NCI-H82 (cell line): ENCODE measurements around the gene PREX1.
A peak's percentile ranks its signal among the peaks of the same experiment; 100 is the strongest.

Source experiments
- DNase-seq: peaks from one replicate; lab custom pipeline; 2025; lab: John Stamatoyannopoulos, UW

Gene PREX1

GRCh38 chr20:48697845-48698491 is 129.8 kb downstream of the PREX1 start:
- peak; percentile 84 for DNase-seq

DNA sequence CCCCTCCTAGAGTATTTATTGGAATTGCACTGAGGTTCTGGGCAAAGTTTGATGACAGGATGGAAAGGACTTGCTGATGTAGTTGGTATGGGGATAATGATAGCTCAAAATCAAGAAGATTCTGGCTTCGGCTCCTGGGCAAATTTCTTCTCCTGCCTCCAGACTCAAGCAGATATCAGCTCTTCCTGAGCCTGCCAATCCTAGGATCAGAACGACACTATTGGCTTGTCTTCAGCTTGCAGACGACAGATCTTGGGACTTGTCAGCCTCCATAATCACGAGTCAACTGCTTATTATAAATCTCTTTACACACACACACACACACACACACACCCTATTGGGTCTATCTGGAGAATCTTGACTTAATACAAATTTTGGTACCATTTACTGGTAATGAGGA is 131.1 kb downstream of the PREX1 start:
- DNase-seq, result no peak

DNA sequence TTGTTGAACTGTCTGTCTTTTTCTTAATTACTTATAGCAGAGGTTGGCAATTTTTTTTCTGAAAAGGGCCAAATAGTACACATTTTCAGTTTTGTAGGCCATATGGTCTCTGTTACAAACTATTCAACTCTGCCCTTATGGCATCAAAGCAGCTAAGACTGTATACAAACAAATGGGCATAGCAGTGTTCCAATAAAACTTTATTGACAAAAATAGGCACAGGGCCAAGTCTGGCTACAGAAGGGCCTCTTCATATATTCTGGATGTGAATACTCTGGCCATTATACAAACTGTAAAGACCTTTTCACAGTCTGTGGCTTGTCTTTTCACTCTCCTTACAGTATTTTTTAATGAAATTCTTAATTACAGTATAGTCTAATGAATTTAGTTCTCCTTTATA is 132.1 kb downstream of the PREX1 start:
- DNase-seq, result no peak

DNA sequence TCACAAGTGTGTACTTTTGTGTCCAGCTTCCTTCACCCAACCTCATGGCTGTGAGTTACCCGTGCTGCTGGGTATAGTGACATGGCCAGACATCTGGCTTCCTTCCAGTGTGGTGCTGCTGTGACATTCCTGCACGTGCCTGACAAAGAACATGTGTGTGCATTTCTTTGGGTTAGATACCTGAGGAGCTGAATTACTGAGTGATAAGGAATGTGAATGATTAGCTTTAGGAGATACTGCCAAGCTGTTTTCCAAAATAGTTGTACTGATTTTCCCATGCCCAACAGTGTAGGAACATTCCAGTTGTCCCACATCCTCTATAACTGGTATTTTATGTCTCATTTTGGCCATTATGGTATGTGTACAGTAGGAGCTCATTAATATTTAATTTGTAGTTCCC is 132.5 kb downstream of the PREX1 start:
- no peak for DNase-seq

DNA sequence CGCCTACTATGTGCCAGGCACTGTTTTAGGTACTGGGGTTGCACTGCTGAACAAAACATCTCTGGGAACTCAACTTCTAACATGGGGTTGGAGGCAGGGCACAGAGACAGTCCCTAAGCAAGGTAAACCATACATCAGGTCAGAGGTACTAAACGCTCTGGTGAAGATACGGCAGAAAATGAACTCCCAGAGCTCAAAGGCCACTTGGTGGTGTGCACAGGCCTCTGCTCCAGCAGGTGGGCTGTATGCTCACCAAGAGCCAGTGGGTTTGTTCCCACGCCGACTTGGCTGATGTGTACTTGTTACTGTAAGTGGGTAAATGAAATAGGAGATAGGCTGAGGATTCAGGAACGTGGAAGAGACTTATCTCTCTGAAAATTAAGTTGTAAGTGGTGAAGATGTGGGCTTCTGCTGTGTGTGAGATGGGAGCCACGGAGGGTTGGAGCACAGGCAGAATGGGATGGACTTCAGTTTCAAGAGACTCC is 133.4 kb downstream of the PREX1 start:
- no peak for DNase-seq

GRCh38 chr20:48691523-48691922 is 136.3 kb downstream of the PREX1 start:
- DNase-seq, result no peak

GRCh38 chr20:48690888-48691287 is 136.9 kb downstream of the PREX1 start:
- DNase-seq, result no peak

DNA sequence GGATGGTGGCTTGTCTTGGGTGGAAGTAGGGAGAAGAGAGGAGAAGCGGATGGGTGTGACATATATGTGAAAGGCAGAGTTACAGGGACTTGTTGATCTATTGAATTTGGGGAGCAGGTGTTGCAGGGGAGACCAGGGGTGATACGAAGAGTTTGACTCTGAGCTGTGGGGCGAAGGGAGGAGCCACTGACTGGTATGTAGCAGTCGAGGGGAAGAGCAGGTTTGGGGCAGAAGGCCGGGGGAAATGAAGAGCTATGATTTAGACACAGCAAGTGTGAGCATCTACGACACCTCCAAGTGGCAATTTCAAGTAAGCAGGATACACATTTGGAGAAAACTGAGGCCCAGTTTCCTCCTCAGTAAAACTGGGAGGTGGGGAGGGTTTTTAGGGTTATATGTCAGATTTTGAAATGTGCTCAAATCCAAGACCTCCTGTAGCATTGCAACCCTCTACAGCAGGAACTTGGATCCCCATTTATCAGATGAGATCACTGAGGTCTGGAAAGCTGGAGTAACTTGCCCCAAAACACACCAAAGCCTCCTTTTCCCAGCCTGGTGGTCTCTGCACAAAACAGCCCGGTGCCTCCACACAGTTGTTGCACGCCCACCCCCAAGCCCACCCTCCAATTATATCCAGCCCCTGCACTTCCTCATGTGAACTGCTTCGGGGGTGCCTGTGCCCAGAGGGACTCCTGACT is 137.8 kb downstream of the PREX1 start:
- DNase-seq, result no peak

DNA sequence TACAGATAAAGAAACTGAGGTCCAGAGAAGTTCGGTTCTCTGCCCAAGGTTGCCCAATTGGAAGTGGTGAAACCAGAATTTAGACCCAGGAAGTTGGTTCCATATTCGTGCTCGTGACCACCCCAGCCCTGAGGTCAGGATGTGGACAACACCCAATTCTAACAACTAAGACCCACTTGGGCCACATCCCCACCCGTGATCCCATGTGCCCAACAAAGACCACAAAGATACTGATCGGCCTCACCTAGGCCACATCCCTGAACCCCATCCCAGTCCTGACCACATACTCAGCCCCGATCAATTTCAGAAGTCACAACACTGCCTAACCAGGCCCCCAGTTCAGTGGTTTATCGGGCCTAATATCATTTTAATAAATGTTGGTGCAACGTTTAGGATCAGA is 138.4 kb downstream of the PREX1 start:
- DNase-seq, result no peak

DNA sequence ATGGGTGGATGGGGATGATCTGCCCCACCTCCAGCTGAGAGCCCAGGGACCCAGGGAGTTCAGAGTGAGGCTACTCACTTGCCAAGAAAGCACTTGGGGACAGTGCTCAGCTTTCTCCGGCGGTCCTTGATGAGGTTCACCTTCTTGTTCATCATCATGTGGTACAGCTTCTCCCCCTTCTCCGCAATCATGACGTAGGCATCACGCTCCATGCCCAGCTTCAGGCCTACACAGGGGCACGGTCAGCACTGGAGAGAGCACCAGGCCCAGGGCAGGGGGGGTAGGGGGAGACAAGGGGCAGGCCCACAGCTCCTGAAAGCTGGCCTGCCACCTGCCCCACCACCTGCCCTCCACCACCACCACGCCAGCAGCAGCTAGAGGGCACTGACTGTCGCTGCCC is 139.2 kb downstream of the PREX1 start:
- no peak for DNase-seq

DNA sequence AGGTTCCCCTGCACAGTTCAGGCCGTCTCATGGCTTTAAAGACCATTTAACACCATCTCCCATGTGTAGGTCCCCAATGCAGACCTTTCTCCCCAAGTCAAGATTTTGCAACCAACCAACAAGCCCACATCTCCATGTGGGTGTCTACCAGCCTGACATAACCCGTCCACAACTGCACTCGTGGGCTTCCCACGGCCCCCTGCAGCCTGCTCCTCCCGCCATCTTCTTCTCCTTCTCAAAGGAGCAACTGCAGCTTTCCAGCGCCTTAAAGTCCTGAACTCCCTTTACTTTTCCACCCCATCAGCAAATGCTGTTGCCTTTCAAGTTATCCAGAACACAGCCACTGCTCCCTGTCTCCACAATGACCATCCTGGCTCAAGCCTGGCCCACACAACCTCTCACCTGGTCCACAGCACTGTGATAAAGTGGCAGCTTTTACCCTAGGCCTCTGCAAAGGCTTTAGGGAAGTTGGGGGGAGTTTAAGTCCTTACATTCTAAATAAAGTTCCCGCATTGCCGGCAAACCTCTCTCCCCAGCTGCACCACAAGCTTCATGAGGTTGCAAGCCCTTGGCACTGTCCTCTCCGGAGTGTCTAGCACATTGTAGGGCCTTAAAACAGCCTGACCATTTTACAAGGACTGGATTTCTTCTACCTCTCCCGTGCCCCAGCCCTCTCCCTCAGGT is 140.5 kb downstream of the PREX1 start:
- DNase-seq, result no peak

- peak; percentile 75 for DNase-seq
Measured at GRCh38 chr20:48686238-48687116, 141.3 kb downstream of the PREX1 start.

GRCh38 chr20:48685300-48685699 is 142.5 kb downstream of the PREX1 start:
- DNase-seq, result no peak

DNA sequence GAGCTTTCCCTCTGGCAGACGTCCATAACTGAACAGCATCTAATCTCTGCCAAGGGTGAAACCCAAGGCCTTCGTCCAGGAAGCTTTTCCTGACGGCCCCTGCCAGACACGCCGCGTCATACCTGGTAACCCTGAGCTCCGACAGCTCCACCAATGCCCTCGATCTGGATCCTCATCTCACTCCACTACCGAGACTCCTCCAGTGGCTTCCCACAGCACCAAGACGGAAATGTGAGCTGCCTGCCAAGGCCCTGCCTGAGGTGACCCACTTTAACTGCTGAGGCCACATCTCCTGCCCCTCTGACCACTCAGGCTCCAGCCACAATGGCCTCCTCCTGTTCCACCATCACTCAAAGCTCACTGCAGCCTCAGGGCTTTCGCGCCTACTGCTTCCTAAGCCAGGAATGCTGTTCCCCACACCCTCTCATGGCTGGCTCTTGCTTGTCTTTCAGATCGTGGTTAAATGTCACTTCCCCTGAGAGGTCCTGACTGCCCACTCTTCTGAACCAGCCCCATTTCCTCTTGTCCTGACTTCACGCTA is 143.2 kb downstream of the PREX1 start:
- DNase-seq, result peak; percentile 28

- no peak for DNase-seq
Measured at GRCh38 chr20:48683467-48684175, 144.2 kb downstream of the PREX1 start.

DNA sequence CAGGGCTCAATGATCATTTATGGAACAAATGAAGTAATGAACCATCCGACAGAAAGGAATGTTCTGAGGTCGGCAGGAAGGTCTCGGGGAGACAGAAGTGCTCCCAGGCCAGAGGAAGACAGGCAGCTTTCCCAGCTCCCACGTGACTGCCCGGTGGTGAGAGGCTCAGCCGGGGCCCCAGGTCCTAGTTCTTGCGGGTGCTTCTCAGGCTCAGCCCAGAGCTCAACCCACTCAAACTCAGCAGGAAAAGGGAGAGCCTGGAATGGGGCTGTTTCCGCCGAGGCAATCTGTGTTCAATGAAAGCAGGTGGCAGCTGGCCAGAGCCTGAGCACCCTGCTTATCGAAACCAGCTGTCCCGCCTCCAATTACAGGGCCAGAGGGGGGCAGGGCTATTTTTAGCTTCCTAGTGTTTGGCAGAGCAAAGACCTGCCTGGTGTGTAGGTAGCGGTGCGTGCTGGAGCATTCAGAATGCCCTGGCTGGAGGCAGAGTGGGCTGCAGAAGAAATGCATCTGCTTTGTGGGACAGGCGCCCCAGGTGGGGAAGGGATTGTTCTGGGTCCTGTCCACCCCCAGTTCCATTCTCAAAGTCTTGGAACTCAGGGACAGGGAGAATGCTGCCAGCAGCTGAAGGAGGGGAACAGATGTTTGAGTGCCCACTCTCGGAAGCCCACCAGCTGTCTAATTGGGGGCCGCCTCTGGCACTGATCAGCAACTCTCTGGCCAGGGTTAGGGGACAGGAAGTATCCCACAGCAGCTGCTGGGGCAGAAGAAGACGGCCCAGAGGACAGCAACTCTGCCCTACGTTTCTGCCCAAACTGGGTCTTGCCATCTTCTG is 145.1 kb downstream of the PREX1 start:
- DNase-seq, result peak; percentile 99

DNA sequence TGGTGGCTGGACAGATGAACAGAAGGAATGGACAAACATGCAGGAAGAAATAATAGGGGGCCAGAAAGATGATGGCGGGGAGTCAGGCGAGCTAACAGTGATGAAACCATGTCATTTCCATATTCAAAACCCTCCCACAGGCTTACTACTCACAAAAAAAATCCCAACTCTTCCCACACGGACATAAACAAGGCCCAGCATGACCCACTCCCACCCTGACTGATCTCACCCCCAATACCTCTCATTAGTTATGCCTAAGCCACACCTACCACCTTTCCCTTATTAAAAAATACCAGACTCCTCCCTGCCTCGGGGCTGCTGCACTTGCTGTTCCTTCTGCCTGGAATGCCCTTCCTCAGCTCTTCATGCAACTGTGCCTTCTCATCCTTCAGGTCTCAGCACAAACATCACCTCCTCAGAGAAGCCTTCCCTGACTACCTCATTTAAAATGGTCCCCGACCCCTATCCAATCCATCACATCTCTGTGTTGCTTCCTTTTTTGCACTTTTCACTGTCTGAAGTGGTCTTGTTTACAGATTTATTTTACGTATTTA is 145.8 kb downstream of the PREX1 start:
- DNase-seq, result no peak

GRCh38 chr20:48681201-48681872 is 146.5 kb downstream of the PREX1 start:
- DNase-seq, result no peak

GRCh38 chr20:48680650-48681049 is 147.1 kb downstream of the PREX1 start:
- DNase-seq, result no peak
